Left kidney (tissue), 2 donors: ENCODE results near the gene MYO1D. TPM values are rescaled to one million over a fixed set of nuclear protein-coding genes. Genes with fewer than 3 reads are reported as not detected.
"Not testable (repeated sequence)": the region's sequence is repeated elsewhere in the genome, so short reads cannot be mapped to it uniquely, and the experiment has no call there.

ENCODE experiments used
- DNase-seq: peaks from one replicate; pipeline ENCODE4 v3.0.0-alpha.2; 2013
- polyA plus RNA-seq: library from polyadenylated mRNA; unstranded; fragments of 120-200 nt; gene quantifications from one replicate; pipeline ENCODE4 v1.2.1, GENCODE V29; 2013; ENCODE audit not compliant: insufficient read length

Gene MYO1D
- polyA plus RNA-seq, 1 donor, result 27.1 TPM

GRCh38 chr17:32463304-32463703, 413.6 kb downstream of the MYO1D start:
- DNase-seq, result no peak

GRCh38 chr17:32461853-32462617, 414.9 kb downstream of the MYO1D start:
- peak; percentile 37 for DNase-seq

GRCh38 chr17:32461498-32461852, 415.4 kb downstream of the MYO1D start:
- no peak for DNase-seq

- no peak for DNase-seq
Measured at GRCh38 chr17:32460054-32460453, 416.9 kb downstream of the MYO1D start.

- no peak for DNase-seq
Measured at GRCh38 chr17:32458371-32458770, 418.6 kb downstream of the MYO1D start.

GRCh38 chr17:32453370-32453769, 423.6 kb downstream of the MYO1D start:
- no peak for DNase-seq

- no peak for DNase-seq
Measured at GRCh38 chr17:32452281-32452680, 424.6 kb downstream of the MYO1D start.

GRCh38 chr17:32451879-32452278, 425.0 kb downstream of the MYO1D start:
- DNase-seq, result no peak

GRCh38 chr17:32450379-32450778, 426.5 kb downstream of the MYO1D start:
- DNase-seq, result not testable (repeated sequence)

- DNase-seq, result no peak
Measured at GRCh38 chr17:32449963-32450362, 427.0 kb downstream of the MYO1D start.

- DNase-seq, result no peak
Measured at GRCh38 chr17:32446949-32447348, 430.0 kb downstream of the MYO1D start.

GRCh38 chr17:32445971-32446370, 431.0 kb downstream of the MYO1D start:
- DNase-seq, result no peak

- DNase-seq, result no peak
Measured at GRCh38 chr17:32445497-32445896, 431.4 kb downstream of the MYO1D start.

- DNase-seq, result peak; percentile 26
Measured at GRCh38 chr17:32445074-32445415, 431.9 kb downstream of the MYO1D start.

- peak; percentile 97 for DNase-seq
Measured at GRCh38 chr17:32444301-32445073, 432.4 kb downstream of the MYO1D start, which contains the start of gene PSMD11. PSMD11 (plus strand) TSS chr17:32444510; CDS start chr17:32444524, 14 bp downstream.

GRCh38 chr17:32443827-32444300, 433.1 kb downstream of the MYO1D start:
- no peak for DNase-seq

Other genes with a start within 250 kb of the MYO1D start
- gene TMEM98, start 51.0 kb upstream of the MYO1D start, polyA plus RNA-seq, result 216 TPM
- gene SPACA3, start 114.7 kb upstream of the MYO1D start, polyA plus RNA-seq, result not detected